Astrocyte (in vitro differentiated cells and primary cell): ENCODE measurements around the gene TIPRL. TPM values are rescaled to one million over a fixed set of nuclear protein-coding genes. Genes with fewer than 3 reads are reported as not detected.

Experiments
- DNase-seq: peaks from one replicate; pipeline ENCODE4 v3.0.0-alpha.2; 2010; ENCODE audit warnings: low read depth
- FAIRE-seq: peaks from 2 replicates; lab custom pipeline; 2011; peaks lifted over from hg19 to GRCh38; lab: Jason Lieb, UNC
- H2AFZ ChIP-seq: 2 replicates; pipeline ENCODE4 v1.6.0; 2012; ENCODE audit warnings: low read depth, low read length, inconsistent platforms
- H3K27ac ChIP-seq: 2 replicates; pipeline ENCODE4 v1.5.1; 2011; ENCODE audit warnings: low read depth, low read length, inconsistent platforms
- H3K27me3 ChIP-seq: 2 replicates; pipeline ENCODE4 v1.6.0; 2011; ENCODE audit warnings: low read length, inconsistent platforms; ENCODE audit not compliant: insufficient read depth
- H3K36me3 ChIP-seq: 2 replicates; pipeline ENCODE4 v1.5.1; 2011; ENCODE audit warnings: low read length, inconsistent platforms; ENCODE audit not compliant: insufficient read depth
- H3K4me1 ChIP-seq: 2 replicates; pipeline ENCODE4 v1.5.1; 2011; ENCODE audit warnings: low read length, inconsistent platforms; ENCODE audit not compliant: insufficient read depth
- H3K4me2 ChIP-seq: 2 replicates; pipeline ENCODE4 v1.6.0; 2012; ENCODE audit warnings: low read length, inconsistent platforms
- H3K4me3 ChIP-seq: 2 replicates; pipeline ENCODE4 v1.5.1; 2011; ENCODE audit warnings: low read depth, mild to moderate bottlenecking, low read length, inconsistent platforms; ENCODE audit not compliant: insufficient read depth
- H3K79me2 ChIP-seq: 2 replicates; pipeline ENCODE4 v1.6.0; 2012; ENCODE audit warnings: mild to moderate bottlenecking, low read length, inconsistent platforms; ENCODE audit not compliant: insufficient read depth
- H3K9ac ChIP-seq: 2 replicates; pipeline ENCODE4 v1.6.0; 2012; ENCODE audit warnings: mild to moderate bottlenecking, low read length, inconsistent platforms
- H3K9me3 ChIP-seq: 2 replicates; pipeline ENCODE4 v1.5.1; 2012; ENCODE audit warnings: low read depth, mild to moderate bottlenecking, low read length, inconsistent platforms; ENCODE audit not compliant: insufficient read depth
- H4K20me1 ChIP-seq: 2 replicates; pipeline ENCODE4 v1.6.0; 2012; ENCODE audit warnings: low read length, inconsistent platforms; ENCODE audit not compliant: insufficient read depth
- H3K27ac Mint-ChIP-seq: one replicate; pipeline ENCODE4 v1.8.0; 2021; ENCODE audit warnings: mild to moderate bottlenecking, mixed read lengths; ENCODE audit not compliant: unreplicated experiment
- H3K27me3 Mint-ChIP-seq: one replicate; pipeline ENCODE4 v1.8.0; 2021; ENCODE audit warnings: low read depth, mixed read lengths; ENCODE audit not compliant: unreplicated experiment
- H3K36me3 Mint-ChIP-seq: one replicate; pipeline ENCODE4 v1.8.0; 2021; ENCODE audit warnings: low read depth, mixed read lengths; ENCODE audit not compliant: unreplicated experiment
- H3K4me1 Mint-ChIP-seq: one replicate; pipeline ENCODE4 v1.8.0; 2021; ENCODE audit warnings: low read depth, mixed read lengths; ENCODE audit not compliant: unreplicated experiment
- H3K4me3 Mint-ChIP-seq: one replicate; pipeline ENCODE4 v1.8.0; 2021; ENCODE audit warnings: mild to moderate bottlenecking, moderate library complexity, mixed read lengths; ENCODE audit not compliant: unreplicated experiment
- H3K9me3 Mint-ChIP-seq: one replicate; pipeline ENCODE4 v1.8.0; 2021; ENCODE audit warnings: mild to moderate bottlenecking, mixed read lengths; ENCODE audit not compliant: unreplicated experiment
- EZH2 ChIP-seq: IDR thresholded peaks from 2 replicates; pipeline ENCODE4 v1.6.1; 2012; ENCODE audit warnings: mild to moderate bottlenecking, low read length, inconsistent platforms; ENCODE audit not compliant: insufficient read depth
- total RNA-seq: library from RNA; stranded (reverse); gene quantifications from 2 replicates; pipeline ENCODE4 v1.2.1, GENCODE V29; 2021
- TF ChIP-seq, protein P1 (sequence below): IDR thresholded peaks from 2 replicates; pipeline ENCODE4 v1.5.1; 2011; ENCODE audit warnings: low read depth, mild to moderate bottlenecking, inconsistent platforms, low read length, moderate library complexity; ENCODE audit not compliant: insufficient read depth

The TIPRL gene
- total RNA-seq, 1 donor from 2014 or later = 37.4 TPM

GRCh38 chr1:168223681-168224540, 45.1 kb downstream of the TIPRL start:
- peaks cover 4% of the 10 kb centered on the region for H3K9me3 ChIP-seq
- peaks cover 2% of the 10 kb centered on the region for H3K36me3 Mint-ChIP-seq
- no peaks in the 10 kb centered on the region for H3K36me3 ChIP-seq
- H3K79me2 ChIP-seq = peaks cover 30% of the 10 kb centered on the region
- no peak overlapping the region for H3K27ac Mint-ChIP-seq
- H3K4me1 ChIP-seq = peaks cover 20% of the 10 kb centered on the region
- peaks cover 4% of the 10 kb centered on the region for H3K27me3 Mint-ChIP-seq
- peaks cover 10% of the 10 kb centered on the region for H4K20me1 ChIP-seq
- H3K9me3 Mint-ChIP-seq = peaks cover 6% of the 10 kb centered on the region
- TF ChIP-seq, protein P1, sequence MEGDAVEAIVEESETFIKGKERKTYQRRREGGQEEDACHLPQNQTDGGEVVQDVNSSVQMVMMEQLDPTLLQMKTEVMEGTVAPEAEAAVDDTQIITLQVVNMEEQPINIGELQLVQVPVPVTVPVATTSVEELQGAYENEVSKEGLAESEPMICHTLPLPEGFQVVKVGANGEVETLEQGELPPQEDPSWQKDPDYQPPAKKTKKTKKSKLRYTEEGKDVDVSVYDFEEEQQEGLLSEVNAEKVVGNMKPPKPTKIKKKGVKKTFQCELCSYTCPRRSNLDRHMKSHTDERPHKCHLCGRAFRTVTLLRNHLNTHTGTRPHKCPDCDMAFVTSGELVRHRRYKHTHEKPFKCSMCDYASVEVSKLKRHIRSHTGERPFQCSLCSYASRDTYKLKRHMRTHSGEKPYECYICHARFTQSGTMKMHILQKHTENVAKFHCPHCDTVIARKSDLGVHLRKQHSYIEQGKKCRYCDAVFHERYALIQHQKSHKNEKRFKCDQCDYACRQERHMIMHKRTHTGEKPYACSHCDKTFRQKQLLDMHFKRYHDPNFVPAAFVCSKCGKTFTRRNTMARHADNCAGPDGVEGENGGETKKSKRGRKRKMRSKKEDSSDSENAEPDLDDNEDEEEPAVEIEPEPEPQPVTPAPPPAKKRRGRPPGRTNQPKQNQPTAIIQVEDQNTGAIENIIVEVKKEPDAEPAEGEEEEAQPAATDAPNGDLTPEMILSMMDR = no peak
- no peak for TF ChIP-seq EZH2
- H3K4me3 ChIP-seq = no peak overlapping the region
- H3K27ac ChIP-seq = no peak overlapping the region
- H3K27me3 ChIP-seq = no peaks in the 10 kb centered on the region
- H2AFZ ChIP-seq = no peak overlapping the region
- H3K4me2 ChIP-seq = no peak overlapping the region
- FAIRE-seq (no peak), DNase-seq (no peak)
- H3K4me1 Mint-ChIP-seq = peaks cover 18% of the 10 kb centered on the region
- no peak overlapping the region for H3K4me3 Mint-ChIP-seq
- no peak overlapping the region for H3K9ac ChIP-seq

GRCh38 chr1:168224991-168225390, 46.2 kb downstream of the TIPRL start:
- TF ChIP-seq, protein P1 = no peak
- no peak for TF ChIP-seq EZH2
- Mint-ChIP-seq H3K4me1 (peaks cover 27% of the 10 kb centered on the region), H3K4me3 (peak overlapping the region; percentile 90), H3K9me3 (peaks cover 6% of the 10 kb centered on the region), H3K36me3 (peaks cover 6% of the 10 kb centered on the region), H3K27me3 (peaks cover 4% of the 10 kb centered on the region), H3K27ac (peak overlapping the region; percentile 81)
- H3K9me3 ChIP-seq = peaks cover 4% of the 10 kb centered on the region
- H3K4me3 ChIP-seq = no peak overlapping the region
- H2AFZ ChIP-seq = no peak overlapping the region
- no peaks in the 10 kb centered on the region for H3K36me3 ChIP-seq
- no peak for DNase-seq
- FAIRE-seq = no peak
- H3K27me3 ChIP-seq = no peaks in the 10 kb centered on the region
- H3K27ac ChIP-seq = no peak overlapping the region
- H3K9ac ChIP-seq = no peak overlapping the region
- H3K79me2 ChIP-seq = peaks cover 41% of the 10 kb centered on the region
- peaks cover 20% of the 10 kb centered on the region for H4K20me1 ChIP-seq
- peak overlapping the region; percentile 95 for H3K4me2 ChIP-seq
- peaks cover 28% of the 10 kb centered on the region for H3K4me1 ChIP-seq
